ENCODE data around the gene APOL3. TPM values are rescaled to one million over a fixed set of nuclear protein-coding genes. Genes with fewer than 3 reads are reported as not detected.

APOL3 gene
- total RNA-seq, 1 experiment from 2014 or later = not detected

GRCh38 chr22:36117053-36117554 lies 43.5 kb downstream of the APOL3 start:
- no TSS peak for BruUV-seq (replicated peaks)
- TF ChIP-seq CTCF (conservative IDR thresholded peaks at IDR 0.05; ENCODE audit: low read depth, low read length) (no peak), EZH2 (IDR thresholded peaks at IDR 0.05; ENCODE audit: borderline replicate concordance, low read depth, low read length, poor library complexity, severe bottlenecking) (no peak)
- H3K4me3 ChIP-seq (ENCODE audit: low read depth, low read length, poor library complexity, severe bottlenecking) = no peak overlapping the region
- intact Hi-C loops (cut with micrococcal nuclease; ENCODE audit: unreplicated experiment) = no loop called here
- no peaks in the 10 kb centered on the region for H3K9me3 ChIP-seq (ENCODE audit: low read depth, low read length, poor library complexity, severe bottlenecking)
- no peaks in the 10 kb centered on the region for H3K27me3 ChIP-seq (replicated peaks; ENCODE audit: insufficient read depth, low read depth, low read length, poor library complexity)
- ChIA-PET POLR2A (ENCODE audit: low non-redundant PET) (no interaction called here), CTCF (no interaction called here)
- DNase-seq (ENCODE audit: low spot score) = no peak
- no peaks in the 10 kb centered on the region for H3K36me3 ChIP-seq (ENCODE audit: insufficient read depth, low read length, poor library complexity, severe bottlenecking)
- H3K27ac ChIP-seq (ENCODE audit: low read depth, low read length, poor library complexity, severe bottlenecking) = no peak overlapping the region
- H3K4me1 ChIP-seq (ENCODE audit: insufficient read depth, low read length, poor library complexity, severe bottlenecking) = no peaks in the 10 kb centered on the region

GRCh38 chr22:36116127-36116526 lies 44.4 kb downstream of the APOL3 start:
- no TSS peak for BruUV-seq (replicated peaks)
- H3K36me3 ChIP-seq (ENCODE audit: insufficient read depth, low read length, poor library complexity, severe bottlenecking) = no peaks in the 10 kb centered on the region
- POLR2A ChIA-PET (ENCODE audit: low non-redundant PET) = no interaction called here

DNA sequence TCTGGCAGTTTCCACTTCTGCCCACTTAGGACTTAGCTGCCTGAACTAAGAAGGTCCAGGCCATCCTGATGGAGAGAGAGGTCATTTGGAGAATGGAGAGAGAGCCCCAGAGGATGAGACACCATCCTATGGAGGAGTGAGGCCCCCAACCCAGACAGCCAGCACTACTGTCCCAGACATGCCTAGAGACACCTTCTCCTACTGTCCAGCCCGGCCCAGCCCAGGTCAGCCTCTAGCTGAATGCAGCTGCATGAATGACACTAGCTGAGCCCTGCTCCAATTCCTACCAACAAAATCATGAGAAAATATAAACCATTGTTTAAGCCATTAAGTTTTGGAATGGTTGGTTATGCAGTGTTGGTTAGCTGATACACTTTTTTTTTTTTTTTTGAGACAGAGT lies 47.4 kb downstream of the APOL3 start:
- DNase-seq (ENCODE audit: low spot score) = no peak
- TF ChIP-seq EZH2 (IDR thresholded peaks at IDR 0.05; ENCODE audit: borderline replicate concordance, low read depth, low read length, poor library complexity, severe bottlenecking) (no peak), CTCF (conservative IDR thresholded peaks at IDR 0.05; ENCODE audit: low read depth, low read length) (no peak)
- POLR2A ChIA-PET (ENCODE audit: low non-redundant PET) = no interaction called here
- CTCF ChIA-PET = no interaction called here
- H3K4me1 ChIP-seq (ENCODE audit: insufficient read depth, low read length, poor library complexity, severe bottlenecking) = no peaks in the 10 kb centered on the region
- BruUV-seq (replicated peaks) = no TSS peak
- no peaks in the 10 kb centered on the region for H3K9me3 ChIP-seq (ENCODE audit: low read depth, low read length, poor library complexity, severe bottlenecking)
- no peak overlapping the region for H3K4me3 ChIP-seq (ENCODE audit: low read depth, low read length, poor library complexity, severe bottlenecking)
- no peaks in the 10 kb centered on the region for H3K27me3 ChIP-seq (replicated peaks; ENCODE audit: insufficient read depth, low read depth, low read length, poor library complexity)
- no peaks in the 10 kb centered on the region for H3K36me3 ChIP-seq (ENCODE audit: insufficient read depth, low read length, poor library complexity, severe bottlenecking)
- no peak overlapping the region for H3K27ac ChIP-seq (ENCODE audit: low read depth, low read length, poor library complexity, severe bottlenecking)
- intact Hi-C loops (cut with micrococcal nuclease; ENCODE audit: unreplicated experiment) = no loop called here

More at GRCh38 chr22:36116127-36116526, 44.4 kb downstream of the APOL3 start:
- TF ChIP-seq CTCF (conservative IDR thresholded peaks at IDR 0.05; ENCODE audit: low read depth, low read length) (no peak), EZH2 (IDR thresholded peaks at IDR 0.05; ENCODE audit: borderline replicate concordance, low read depth, low read length, poor library complexity, severe bottlenecking) (no peak)
- H3K27ac ChIP-seq (ENCODE audit: low read depth, low read length, poor library complexity, severe bottlenecking) = no peak overlapping the region
- H3K27me3 ChIP-seq (replicated peaks; ENCODE audit: insufficient read depth, low read depth, low read length, poor library complexity) = no peaks in the 10 kb centered on the region
- DNase-seq (ENCODE audit: low spot score) = no peak
- H3K9me3 ChIP-seq (ENCODE audit: low read depth, low read length, poor library complexity, severe bottlenecking) = no peaks in the 10 kb centered on the region
- intact Hi-C loops (cut with micrococcal nuclease; ENCODE audit: unreplicated experiment) = no loop called here
- H3K4me3 ChIP-seq (ENCODE audit: low read depth, low read length, poor library complexity, severe bottlenecking) = no peak overlapping the region
- H3K4me1 ChIP-seq (ENCODE audit: insufficient read depth, low read length, poor library complexity, severe bottlenecking) = no peaks in the 10 kb centered on the region
- CTCF ChIA-PET = interaction anchor here (0.7 kb wide), 1 partner anchor 8 kb away, joined by 3 read pairs; no protein-coding TSS in a partner anchor
